Measurements from ENCODE around the gene GABRR2.
"Not testable (repeated sequence)": the region's sequence is repeated elsewhere in the genome, so short reads cannot be mapped to it uniquely, and the experiment has no call there.

GABRR2 gene

GRCh38 chr6:89255417-89255816, 59.7 kb downstream of the GABRR2 start:
- DNase-seq: no peak

GRCh38 chr6:89254569-89254968, 60.5 kb downstream of the GABRR2 start:
- DNase-seq: no peak

GRCh38 chr6:89252907-89253306, 62.2 kb downstream of the GABRR2 start:
- DNase-seq: no peak

DNA sequence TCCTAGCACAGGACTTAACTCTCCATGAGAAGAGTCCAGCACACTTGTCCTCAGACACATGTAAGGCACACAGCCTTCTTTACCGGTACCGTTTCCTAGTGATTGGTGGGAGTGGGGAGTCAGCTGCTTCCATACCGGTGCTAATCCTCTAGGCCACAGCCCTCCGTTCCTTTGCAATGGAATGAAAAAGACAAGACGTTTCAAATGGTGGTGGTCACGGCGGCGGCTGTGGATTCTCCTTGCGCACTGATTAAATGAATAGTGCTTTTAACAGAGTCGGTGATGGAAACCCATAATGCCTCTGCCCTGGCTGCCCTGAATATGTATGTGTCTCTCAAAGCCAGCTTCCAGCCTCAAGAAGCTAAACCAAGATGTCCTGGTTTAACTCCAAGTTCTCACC, 63.1 kb downstream of the GABRR2 start:
- DNase-seq: no peak

- no peak for DNase-seq
These were observed 63.9 kb downstream of the GABRR2 start for GRCh38 chr6:89251170-89251569.

DNA sequence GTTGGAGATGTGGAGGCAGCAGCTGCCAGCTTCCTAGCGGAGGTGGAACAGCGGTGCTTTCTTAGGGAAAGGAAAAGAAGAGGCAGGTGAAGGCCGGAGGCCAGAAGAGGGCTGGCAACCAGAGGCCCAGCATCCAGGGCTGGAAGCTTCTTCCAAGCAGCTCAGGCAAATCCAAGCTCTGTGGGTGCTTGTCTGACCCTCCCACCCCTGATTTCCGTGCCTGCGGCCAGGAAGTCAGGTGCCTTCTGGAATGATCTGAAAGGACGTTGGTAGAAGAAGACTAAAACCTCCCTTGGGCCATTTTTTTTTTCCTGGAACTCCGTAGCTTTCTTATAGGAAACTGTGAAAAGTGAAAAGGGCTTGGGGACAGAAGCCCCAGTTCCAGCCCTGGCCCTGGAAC, 64.9 kb downstream of the GABRR2 start:
- DNase-seq: no peak

DNA sequence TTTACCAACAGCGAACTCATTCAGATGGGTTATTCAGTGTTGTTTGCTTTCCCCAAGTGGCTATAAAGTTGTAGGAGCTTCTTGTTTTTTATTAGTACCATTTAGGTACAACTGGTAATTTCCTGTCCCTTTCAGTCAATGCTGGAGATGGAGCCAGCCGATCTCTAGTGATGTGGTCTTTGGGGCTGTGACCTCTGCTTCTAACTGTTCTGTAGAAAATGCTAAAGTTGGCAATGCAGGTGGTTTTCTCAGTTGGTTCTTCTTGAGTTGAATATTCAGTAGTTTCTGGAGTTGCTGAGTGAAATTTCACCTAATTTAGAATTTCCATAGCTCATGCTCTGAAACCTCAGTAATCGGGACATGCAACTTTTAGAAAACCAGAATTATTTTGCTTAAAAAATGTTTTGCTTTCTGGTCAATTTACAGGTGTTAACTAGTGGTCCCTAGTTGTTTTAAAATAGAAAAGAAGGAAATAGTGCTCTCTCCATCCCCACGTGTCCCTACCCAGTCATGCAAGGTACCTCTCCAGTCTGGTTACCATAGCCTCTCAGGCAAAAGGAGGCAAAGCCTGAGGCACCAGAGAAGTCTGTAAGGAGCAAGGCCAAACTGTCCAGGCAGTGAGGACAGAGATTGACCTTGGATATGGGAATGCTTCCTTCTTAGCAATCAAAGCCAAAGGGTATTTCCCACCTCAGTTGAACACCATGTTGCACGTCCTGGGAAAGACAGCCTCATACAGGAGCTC, 70.7 kb downstream of the GABRR2 start:
- no peak for DNase-seq

- no peak for DNase-seq
These were observed 71.8 kb downstream of the GABRR2 start for GRCh38 chr6:89243331-89243629.

- DNase-seq: no peak
These were observed 72.3 kb downstream of the GABRR2 start for GRCh38 chr6:89242574-89243330.

GRCh38 chr6:89239338-89239737, 75.8 kb downstream of the GABRR2 start:
- peak; percentile 6 for DNase-seq

DNA sequence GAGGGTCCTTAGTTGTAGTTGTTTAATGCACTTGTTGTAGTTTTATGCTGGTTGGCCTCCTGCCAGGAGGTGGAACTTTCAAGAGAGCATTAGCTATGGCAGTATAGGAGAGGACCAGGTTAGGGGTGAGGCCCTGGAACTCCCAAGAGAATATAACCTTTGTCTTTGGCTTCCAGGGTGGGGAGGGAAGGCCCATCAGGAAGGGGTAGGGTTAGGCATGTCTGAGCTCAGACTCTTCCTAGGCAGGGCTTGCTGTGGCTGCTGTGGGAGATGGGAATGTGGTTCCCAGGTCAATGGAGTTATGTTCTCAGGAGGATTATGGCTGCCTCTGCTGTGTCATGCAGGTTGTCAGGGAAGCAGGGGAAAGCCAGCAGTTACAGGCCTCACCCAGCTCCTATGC, 77.9 kb downstream of the GABRR2 start:
- no peak for DNase-seq

GRCh38 chr6:89233605-89234004, 81.5 kb downstream of the GABRR2 start:
- DNase-seq: not testable (repeated sequence)

GRCh38 chr6:89222712-89223039, 92.4 kb downstream of the GABRR2 start:
- DNase-seq: no peak

- no peak for DNase-seq
These were observed 93.0 kb downstream of the GABRR2 start for GRCh38 chr6:89221971-89222711.

GRCh38 chr6:89221129-89221528, 94.0 kb downstream of the GABRR2 start:
- DNase-seq: no peak

GRCh38 chr6:89217299-89217910, 97.7 kb downstream of the GABRR2 start, which contains the start of gene GABRR1:
GABRR1 (minus strand) TSS chr6:89217358; CDS start chr6:89217322, 36 bp downstream.
- DNase-seq: no peak

GRCh38 chr6:89216411-89216810, 98.7 kb downstream of the GABRR2 start:
- no peak for DNase-seq

- DNase-seq: no peak
These were observed 99.7 kb downstream of the GABRR2 start for GRCh38 chr6:89215391-89215790.

DNA sequence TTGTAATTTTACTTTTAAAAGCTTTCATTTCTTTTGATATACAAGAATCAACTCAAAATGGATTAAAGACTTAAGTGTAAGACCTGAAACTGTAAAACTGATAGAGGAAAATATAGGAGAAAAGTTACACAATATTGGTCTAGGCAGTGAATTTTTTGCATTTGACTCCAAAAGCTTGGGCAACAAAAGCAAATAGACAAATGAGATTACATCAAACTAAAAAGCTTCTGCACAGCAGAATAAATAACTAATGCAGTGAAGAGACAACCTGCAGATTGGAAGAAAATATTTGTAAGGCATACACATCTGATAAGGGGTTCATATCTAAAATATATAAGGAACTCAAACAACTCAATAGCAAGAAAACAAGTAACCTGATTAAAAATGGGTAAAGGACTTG, 100.9 kb downstream of the GABRR2 start:
- DNase-seq: no peak

DNA sequence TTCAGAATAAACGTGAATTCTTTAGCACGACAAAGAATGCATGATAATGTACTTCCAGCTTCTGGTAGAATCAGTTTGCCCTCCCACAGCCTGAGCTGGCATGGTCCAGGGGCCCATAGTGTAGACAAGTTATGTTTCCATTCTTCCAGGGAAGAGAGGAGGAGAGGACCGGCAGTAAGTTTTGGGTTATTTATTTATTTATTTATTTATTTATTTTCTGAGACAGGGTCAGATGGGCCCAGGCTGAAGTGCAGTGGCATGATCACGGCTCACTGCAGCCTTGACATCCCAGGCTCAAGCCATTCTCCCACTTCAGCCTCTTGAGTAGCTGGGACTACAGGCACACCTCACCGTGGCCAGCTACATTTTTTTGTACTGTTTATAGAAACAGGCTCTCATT, 102.6 kb downstream of the GABRR2 start:
- no peak for DNase-seq

GRCh38 chr6:89209457-89209856, 105.6 kb downstream of the GABRR2 start:
- no peak for DNase-seq

DNA sequence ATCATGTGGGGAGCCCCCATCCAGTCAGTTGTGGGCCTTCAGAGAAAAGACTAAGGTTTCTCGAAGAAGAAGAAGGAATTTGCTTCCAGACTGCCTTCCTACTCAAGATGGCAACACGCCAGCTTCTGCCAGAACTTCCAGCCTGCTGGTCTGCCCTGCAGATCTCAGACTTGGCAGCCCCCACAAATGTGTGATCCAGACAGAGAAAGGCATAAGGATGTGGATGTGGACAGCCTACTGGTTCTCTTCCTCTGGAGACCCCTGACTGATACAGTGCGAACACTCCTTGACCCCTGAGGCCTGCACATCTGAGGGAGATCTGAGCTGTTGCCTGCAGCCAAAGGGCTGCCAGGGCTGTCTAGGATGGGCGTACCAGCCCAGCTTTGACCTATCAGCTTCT, 106.5 kb downstream of the GABRR2 start:
- DNase-seq: no peak

Data from activated effector memory CD4-positive, alpha-beta T cell treated with Interleukin-2 at 50 U/mL for 16 hours (primary cell).